ENCODE data around the gene LUC7L2.

DNA sequence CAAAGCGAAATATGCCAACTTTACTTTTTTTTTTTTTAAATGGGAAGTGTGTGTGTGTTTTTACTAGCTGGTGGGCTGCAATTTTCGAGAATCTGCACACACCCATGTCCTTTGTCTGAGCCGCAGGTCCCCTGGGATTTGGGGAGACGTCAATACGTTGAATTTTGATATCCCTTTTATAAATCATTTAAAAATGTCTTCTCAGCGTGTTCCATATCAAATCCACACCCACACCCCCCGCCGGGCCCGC, 19.0 kb upstream of the LUC7L2 start:
- TF ChIP-seq, protein P1, sequence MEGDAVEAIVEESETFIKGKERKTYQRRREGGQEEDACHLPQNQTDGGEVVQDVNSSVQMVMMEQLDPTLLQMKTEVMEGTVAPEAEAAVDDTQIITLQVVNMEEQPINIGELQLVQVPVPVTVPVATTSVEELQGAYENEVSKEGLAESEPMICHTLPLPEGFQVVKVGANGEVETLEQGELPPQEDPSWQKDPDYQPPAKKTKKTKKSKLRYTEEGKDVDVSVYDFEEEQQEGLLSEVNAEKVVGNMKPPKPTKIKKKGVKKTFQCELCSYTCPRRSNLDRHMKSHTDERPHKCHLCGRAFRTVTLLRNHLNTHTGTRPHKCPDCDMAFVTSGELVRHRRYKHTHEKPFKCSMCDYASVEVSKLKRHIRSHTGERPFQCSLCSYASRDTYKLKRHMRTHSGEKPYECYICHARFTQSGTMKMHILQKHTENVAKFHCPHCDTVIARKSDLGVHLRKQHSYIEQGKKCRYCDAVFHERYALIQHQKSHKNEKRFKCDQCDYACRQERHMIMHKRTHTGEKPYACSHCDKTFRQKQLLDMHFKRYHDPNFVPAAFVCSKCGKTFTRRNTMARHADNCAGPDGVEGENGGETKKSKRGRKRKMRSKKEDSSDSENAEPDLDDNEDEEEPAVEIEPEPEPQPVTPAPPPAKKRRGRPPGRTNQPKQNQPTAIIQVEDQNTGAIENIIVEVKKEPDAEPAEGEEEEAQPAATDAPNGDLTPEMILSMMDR (IDR thresholded peaks at IDR 0.05) = no peak
- TF ChIP-seq POLR2A (IDR thresholded peaks at IDR 0.05) = no peak
